GM12878 (cell line): Measurements from ENCODE around the gene MALSU1. TPM values are rescaled to one million over a fixed set of nuclear protein-coding genes. Genes with fewer than 3 reads are reported as not detected.

ENCODE experiments used
- ATAC-seq: fragments of 200-7000 bp; cut with Tn5 transposase; 3 replicates; pipeline ENCODE4 v1.9.1; 2020; ENCODE audit warnings: mild to moderate bottlenecking, moderate library complexity
- BruUV-seq: library from RNA; stranded (reverse); fragments of 400-500 nt; replicated peaks from 2 replicates; lab custom pipeline; 2021; lab: Mats Ljungman, UMichigan
- CTCF ChIA-PET: fragments of 300-600 bp; sonication (Branson Sonifier 250); formaldehyde crosslinking; extraction: SDS; loops from one replicate; lab custom pipeline; 2021; ENCODE audit warnings: inconsistent platforms; lab: Yijun Ruan, JAX
- POLR2A ChIA-PET: fragments of 350-600 bp; formaldehyde crosslinking; extraction: SDS; loops from one replicate; lab custom pipeline; 2021; ENCODE audit warnings: inconsistent platforms; lab: Charles Lee
- RAD21 ChIA-PET: fragments of 300-600 bp; sonication (Branson Sonifier 250); formaldehyde crosslinking; loops from one replicate; lab custom pipeline; 2023; ENCODE audit warnings: antibody characterized with exemption; ENCODE audit not compliant: unreplicated experiment; lab: Charles Lee
- SMC1A ChIA-PET: fragments of 300-600 bp; sonication (Branson Sonifier 250); formaldehyde crosslinking; loops from one replicate; lab custom pipeline; 2023; ENCODE audit not compliant: unreplicated experiment, uncharacterized antibody; lab: Charles Lee
- DNase-seq: peaks from one replicate; pipeline ENCODE4 v3.0.0-alpha.2; 2011; ENCODE audit warnings: low read depth, low spot score
- FAIRE-seq: peaks from 3 replicates; lab custom pipeline; 2011; peaks lifted over from hg19 to GRCh38; lab: Jason Lieb, UNC
- H2AFZ ChIP-seq: 2 replicates; pipeline ENCODE4 v1.6.0; 2011; ENCODE audit warnings: low read depth, low read length, control low read depth; ENCODE audit not compliant: control insufficient read depth
- H3K27ac ChIP-seq: 2 replicates; pipeline ENCODE4 v1.5.1; 2011; ENCODE audit warnings: control low read depth; ENCODE audit not compliant: control insufficient read depth, insufficient read depth
- H3K27me3 ChIP-seq, 2 experiments: replicated peaks in 1 of 2; 2 replicates each; pipeline versions ENCODE4 v1.6.0 to v1.6.1; 2011; ENCODE audit warnings: low read length in 1 of 2; ENCODE audit not compliant: control insufficient read depth in 2 of 2, insufficient read depth in 2 of 2
- H3K36me3 ChIP-seq, 2 experiments: 2 replicates each; pipeline ENCODE4 v1.5.1; 2011; ENCODE audit warnings: low read length in 1 of 2; ENCODE audit not compliant: control insufficient read depth in 2 of 2, insufficient read depth in 2 of 2
- H3K4me1 ChIP-seq: 2 replicates; pipeline ENCODE4 v1.6.1; 2011; ENCODE audit warnings: mild to moderate bottlenecking, low read length, moderate library complexity, mixed read lengths; ENCODE audit not compliant: control insufficient read depth, insufficient read depth
- H3K4me2 ChIP-seq: 2 replicates; pipeline ENCODE4 v1.6.0; 2011; ENCODE audit warnings: control low read depth; ENCODE audit not compliant: control insufficient read depth, insufficient read depth
- H3K4me3 ChIP-seq: fragments of 200-600 bp; sonication (generic); 2 replicates; pipeline ENCODE4 v1.5.1; 2016
- H3K79me2 ChIP-seq: 2 replicates; pipeline ENCODE4 v1.6.0; 2011; ENCODE audit warnings: low read length; ENCODE audit not compliant: control insufficient read depth, insufficient read depth
- H3K9ac ChIP-seq: 2 replicates; pipeline ENCODE4 v1.8.0; 2011; ENCODE audit warnings: low read length, control low read depth, mixed read lengths; ENCODE audit not compliant: control insufficient read depth, insufficient read depth
- H3K9me3 ChIP-seq: replicated peaks from 3 replicates; pipeline ENCODE4 v1.5.1; 2011; ENCODE audit warnings: mild to moderate bottlenecking, low read length; ENCODE audit not compliant: control insufficient read depth, insufficient read depth
- H4K20me1 ChIP-seq: 2 replicates; pipeline ENCODE4 v1.6.0; 2011; ENCODE audit not compliant: control insufficient read depth, insufficient read depth
- ATF7 ChIP-seq: fragments of 450-650 bp; IDR thresholded peaks from 2 replicates; pipeline ENCODE4 v1.6.1; 2016; ENCODE audit warnings: low read depth, mild to moderate bottlenecking
- CREB1 ChIP-seq: IDR thresholded peaks from 2 replicates; pipeline ENCODE4 v1.6.1; 2012; ENCODE audit warnings: low read depth, mild to moderate bottlenecking, inconsistent platforms
- EED ChIP-seq: sonication (generic); IDR thresholded peaks from 2 replicates; pipeline ENCODE4 v1.6.1; 2016; ENCODE audit warnings: antibody characterized with exemption, low read depth
- EGR1 ChIP-seq, 2 experiments: IDR thresholded peaks; 1 replicate in 1 of 2; 2 replicates in 1 of 2; pipeline ENCODE4 v1.6.1; 2011 to 2012; ENCODE audit warnings: low read depth in 2 of 2, low read length in 2 of 2, borderline replicate concordance in 1 of 2, mild to moderate bottlenecking in 1 of 2, moderate library complexity in 1 of 2
- KAT2A ChIP-seq: conservative IDR thresholded peaks from 2 replicates; pipeline ENCODE4 v1.6.1; 2011; ENCODE audit warnings: low read depth, low read length; ENCODE audit not compliant: control insufficient read depth
- POLR2AphosphoS2 ChIP-seq: IDR thresholded peaks from 2 replicates; pipeline ENCODE4 v1.6.1; 2011; ENCODE audit warnings: low read depth, mild to moderate bottlenecking, low read length, improper control_type of control experiment, moderate library complexity
- RCOR1 ChIP-seq: conservative IDR thresholded peaks from 2 replicates; pipeline ENCODE4 v1.6.1; 2012; ENCODE audit warnings: low read depth, low read length, improper control_type of control experiment
- ZBTB4 ChIP-seq: fragments of 450-650 bp; formaldehyde crosslinking; IDR thresholded peaks from 2 replicates; pipeline ENCODE4 v1.4.0; 2022; ENCODE audit warnings: mild to moderate bottlenecking, moderate library complexity
- WGBS: methylation state at CpG from one replicate; pipeline ENCODE4 v1.1.6; 2016; ENCODE audit warnings: low lambda C conversion rate; ENCODE audit not compliant: insufficient replicate concordance, insufficient coverage; ENCODE audit errors: missing lambda C conversion rate; 5-methylcytosine and 5-hydroxymethylcytosine counted together
- in situ Hi-C: fragments of 300-500 bp; cut with MboI; formaldehyde crosslinking; loops from 9 replicates; pipeline ENCODE4 v1.14.3; 2018; ENCODE audit warnings: mixed read lengths
- intact Hi-C: fragments of 100-400 bp; cut with micrococcal nuclease; formaldehyde crosslinking; loops from one replicate; pipeline ENCODE4 v1.14.2; 2022; ENCODE audit not compliant: unreplicated experiment
- polyA plus RNA-seq, 11 experiments: library from polyadenylated mRNA; depleted of rRNA in 4 of 11; unstranded in 6 of 11; stranded (reverse) in 5 of 11; fragments of >200 nt; fragmentation: Nextera tagmentation in 4 of 11; fragmentation: Illumina TruSeq in 1 of 11; extraction: Ambion mirVana in 4 of 11; extraction: Trizol in 1 of 11; gene quantifications; 1 replicate in 1 of 11; 2 replicates in 10 of 11; pipeline versions ENCODE4 v1.2.1 to v1.2.3, GENCODE V29; 2011 to 2016; ENCODE audit warnings: inconsistent platforms in 2 of 11, missing spikeins in 2 of 11, low read depth in 1 of 11
- total RNA-seq, 4 experiments: library from RNA; depleted of rRNA in 3 of 4; stranded (reverse); fragments of >200 nt in 3 of 4; fragmentation: Illumina TruSeq in 1 of 4; extraction: Trizol in 1 of 4; gene quantifications; 2 replicates each; pipeline versions ENCODE4 v1.2.1 to v1.2.3, GENCODE V29; 2013 to 2021
- TF ChIP-seq, protein P1 (sequence below): IDR thresholded peaks from 2 replicates; pipeline ENCODE4 v1.6.1; 2012; ENCODE audit warnings: improper control_type of control experiment, low read depth, low read length; ENCODE audit not compliant: insufficient replicate concordance

The MALSU1 gene
- total and polyA plus RNA-seq, 10 of the 15 experiments (the other 5 are each of a cell fraction or from before 2014, with no cell fraction given): 8.5 to 159 (median 73.7) TPM

DNA sequence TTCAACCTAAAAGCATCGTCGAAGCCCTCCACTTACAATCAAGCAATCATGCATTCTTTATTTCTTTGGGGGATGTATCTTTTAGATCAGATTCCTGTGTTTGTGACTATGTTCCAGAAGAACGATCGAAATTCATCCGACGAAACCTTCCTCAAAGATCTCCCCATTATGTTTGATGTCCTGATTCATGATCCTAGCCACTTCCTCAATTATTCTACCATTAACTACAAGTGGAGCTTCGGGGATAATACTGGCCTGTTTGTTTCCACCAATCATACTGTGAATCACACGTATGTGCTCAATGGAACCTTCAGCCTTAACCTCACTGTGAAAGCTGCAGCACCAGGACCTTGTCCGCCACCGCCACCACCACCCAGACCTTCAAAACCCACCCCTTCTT is 38.8 kb upstream of the MALSU1 start:
- H3K4me2 ChIP-seq: no peak overlapping the region
- H3K27me3 ChIP-seq: no peaks in the 10 kb centered on the region; a peak in 1 of 4 replicates
- H3K4me3 ChIP-seq: no peak overlapping the region
- no peaks in the 10 kb centered on the region for H3K9me3 ChIP-seq
- intact Hi-C loops (no loop called here), in situ Hi-C loops (no loop called here)
- no peaks in the 10 kb centered on the region for H3K36me3 ChIP-seq
- no peak overlapping the region for H2AFZ ChIP-seq
- RAD21 ChIA-PET: interaction anchor here (1.4 to 5.0 kb wide), 4 partner anchors 12 to 174 kb away, joined by 3 to 21 read pairs (median 8); no protein-coding TSS in a partner anchor
- no peak overlapping the region for H3K27ac ChIP-seq
- TF ChIP-seq KAT2A (no peak), CREB1 (no peak), EED (no peak), ZBTB4 (CRISPR knock-in tag) (no peak), POLR2AphosphoS2 (no peak), EGR1 (IDR thresholded peaks at IDR 0.05; ENCODE audit: borderline replicate concordance in 1 of 2, low read depth in 2 of 2, low read length in 2 of 2) (no peak), ATF7 (no peak), RCOR1 (no peak)
- TF ChIP-seq, protein P1, sequence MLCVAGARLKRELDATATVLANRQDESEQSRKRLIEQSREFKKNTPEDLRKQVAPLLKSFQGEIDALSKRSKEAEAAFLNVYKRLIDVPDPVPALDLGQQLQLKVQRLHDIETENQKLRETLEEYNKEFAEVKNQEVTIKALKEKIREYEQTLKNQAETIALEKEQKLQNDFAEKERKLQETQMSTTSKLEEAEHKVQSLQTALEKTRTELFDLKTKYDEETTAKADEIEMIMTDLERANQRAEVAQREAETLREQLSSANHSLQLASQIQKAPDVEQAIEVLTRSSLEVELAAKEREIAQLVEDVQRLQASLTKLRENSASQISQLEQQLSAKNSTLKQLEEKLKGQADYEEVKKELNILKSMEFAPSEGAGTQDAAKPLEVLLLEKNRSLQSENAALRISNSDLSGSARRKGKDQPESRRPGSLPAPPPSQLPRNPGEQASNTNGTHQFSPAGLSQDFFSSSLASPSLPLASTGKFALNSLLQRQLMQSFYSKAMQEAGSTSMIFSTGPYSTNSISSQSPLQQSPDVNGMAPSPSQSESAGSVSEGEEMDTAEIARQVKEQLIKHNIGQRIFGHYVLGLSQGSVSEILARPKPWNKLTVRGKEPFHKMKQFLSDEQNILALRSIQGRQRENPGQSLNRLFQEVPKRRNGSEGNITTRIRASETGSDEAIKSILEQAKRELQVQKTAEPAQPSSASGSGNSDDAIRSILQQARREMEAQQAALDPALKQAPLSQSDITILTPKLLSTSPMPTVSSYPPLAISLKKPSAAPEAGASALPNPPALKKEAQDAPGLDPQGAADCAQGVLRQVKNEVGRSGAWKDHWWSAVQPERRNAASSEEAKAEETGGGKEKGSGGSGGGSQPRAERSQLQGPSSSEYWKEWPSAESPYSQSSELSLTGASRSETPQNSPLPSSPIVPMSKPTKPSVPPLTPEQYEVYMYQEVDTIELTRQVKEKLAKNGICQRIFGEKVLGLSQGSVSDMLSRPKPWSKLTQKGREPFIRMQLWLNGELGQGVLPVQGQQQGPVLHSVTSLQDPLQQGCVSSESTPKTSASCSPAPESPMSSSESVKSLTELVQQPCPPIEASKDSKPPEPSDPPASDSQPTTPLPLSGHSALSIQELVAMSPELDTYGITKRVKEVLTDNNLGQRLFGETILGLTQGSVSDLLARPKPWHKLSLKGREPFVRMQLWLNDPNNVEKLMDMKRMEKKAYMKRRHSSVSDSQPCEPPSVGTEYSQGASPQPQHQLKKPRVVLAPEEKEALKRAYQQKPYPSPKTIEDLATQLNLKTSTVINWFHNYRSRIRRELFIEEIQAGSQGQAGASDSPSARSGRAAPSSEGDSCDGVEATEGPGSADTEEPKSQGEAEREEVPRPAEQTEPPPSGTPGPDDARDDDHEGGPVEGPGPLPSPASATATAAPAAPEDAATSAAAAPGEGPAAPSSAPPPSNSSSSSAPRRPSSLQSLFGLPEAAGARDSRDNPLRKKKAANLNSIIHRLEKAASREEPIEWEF: no peak
- SMC1A ChIA-PET: interaction anchor here (0.6 to 6.7 kb wide), 6 partner anchors 12 to 287 kb away, joined by 3 to 66 read pairs (median 6); no protein-coding TSS in a partner anchor
- DNase-seq (no peak), ATAC-seq (no peak), FAIRE-seq (no peak)
- peaks cover 8% of the 10 kb centered on the region for H3K4me1 ChIP-seq
- H3K79me2 ChIP-seq: no peaks in the 10 kb centered on the region
- BruUV-seq: no TSS peak
- POLR2A ChIA-PET: interaction anchor here (0.6 kb wide), 1 partner anchor 20 kb away, joined by 4 read pairs; no protein-coding TSS in a partner anchor
- CTCF ChIA-PET: interaction anchor here (0.9 to 9.5 kb wide), 11 partner anchors 8 to 453 kb away, joined by 3 to 167 read pairs (median 8); no protein-coding TSS in a partner anchor
- WGBS: 65% methylated on average over 10 of the region's 10 CpGs
- no peaks in the 10 kb centered on the region for H4K20me1 ChIP-seq
- no peak overlapping the region for H3K9ac ChIP-seq
